HG02759 (cell line): ENCODE results near the gene HSD17B11.
"Not testable (repeated sequence)": the region's sequence is repeated elsewhere in the genome, so short reads cannot be mapped to it uniquely, and the experiment has no call there.

Source experiments
- ATAC-seq: cut with Tn5 transposase; IDR thresholded peaks from one replicate; pipeline ENCODE4 v1.9.1; 2021; ENCODE audit warnings: mild to moderate bottlenecking, moderate library complexity; ENCODE audit not compliant: unreplicated experiment

The HSD17B11 gene

DNA sequence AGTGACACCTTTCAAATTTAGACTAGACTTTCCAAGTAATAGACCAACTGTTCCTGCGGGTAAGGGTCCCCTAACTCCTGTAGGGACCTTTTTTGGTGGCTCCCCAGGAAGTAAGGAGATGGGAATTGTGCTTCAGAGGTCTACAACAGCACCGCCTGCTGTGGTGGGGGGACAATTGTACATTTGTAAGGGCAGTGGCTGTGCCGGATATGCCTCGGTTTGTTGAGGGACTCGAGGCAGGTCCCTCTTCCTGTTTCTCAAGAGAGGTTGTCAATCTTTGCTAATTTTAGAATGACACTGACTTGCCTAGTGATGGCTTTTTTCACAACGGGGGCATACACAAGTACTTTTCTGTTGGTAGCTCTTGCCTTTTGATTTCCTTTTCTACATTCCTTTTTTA is 15.5 kb upstream of the HSD17B11 start:
- peak; percentile 62 for ATAC-seq

- ATAC-seq: no peak
Measured at GRCh38 chr4:87405211-87405820, 14.3 kb upstream of the HSD17B11 start.

GRCh38 chr4:87403732-87404131 is 12.7 kb upstream of the HSD17B11 start:
- ATAC-seq: not testable (repeated sequence)

DNA sequence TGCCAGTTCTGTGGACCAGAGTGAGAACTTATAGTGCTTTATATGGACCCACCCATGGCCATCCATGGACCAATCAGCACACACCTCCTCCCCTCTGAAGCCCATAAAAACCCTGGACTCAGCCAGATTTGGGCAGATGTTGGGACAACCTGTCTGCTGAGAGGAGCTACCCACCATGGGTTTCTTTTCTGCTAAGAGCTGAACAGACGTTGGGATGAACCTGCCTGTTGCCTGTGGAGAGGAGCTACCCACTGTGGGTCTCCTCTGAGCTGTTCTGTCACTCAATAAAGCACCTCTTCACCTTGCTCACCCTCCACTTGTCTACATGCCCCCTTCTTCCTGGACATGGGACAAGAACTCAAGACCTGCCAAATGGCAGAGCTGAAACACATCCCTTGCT is 9.0 kb upstream of the HSD17B11 start:
- no peak for ATAC-seq

- no peak for ATAC-seq
Measured at GRCh38 chr4:87399148-87399547, 8.2 kb upstream of the HSD17B11 start.

- ATAC-seq: not testable (repeated sequence)
Measured at GRCh38 chr4:87395851-87396250, 4.9 kb upstream of the HSD17B11 start.

DNA sequence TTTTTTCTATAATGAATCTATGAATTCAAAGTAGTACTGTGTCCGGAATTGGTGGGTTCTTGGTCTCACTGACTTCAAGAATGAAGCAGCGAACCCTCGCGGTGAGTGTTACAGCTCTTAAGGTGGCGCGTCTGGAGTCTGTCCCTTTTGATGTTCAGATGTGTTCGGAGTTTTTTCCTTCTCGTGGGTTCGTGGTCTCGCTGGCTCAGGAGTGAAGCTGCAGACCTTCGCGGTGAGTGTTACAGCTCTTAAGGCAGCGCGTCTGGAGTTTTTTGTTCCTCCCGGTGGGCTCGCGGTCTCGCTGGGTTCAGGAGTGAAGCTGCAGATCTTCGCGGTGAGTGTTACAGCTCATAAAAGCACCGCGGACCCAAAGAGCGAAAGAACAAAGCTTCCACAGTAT is 4.1 kb upstream of the HSD17B11 start:
- not testable (repeated sequence) for ATAC-seq

DNA sequence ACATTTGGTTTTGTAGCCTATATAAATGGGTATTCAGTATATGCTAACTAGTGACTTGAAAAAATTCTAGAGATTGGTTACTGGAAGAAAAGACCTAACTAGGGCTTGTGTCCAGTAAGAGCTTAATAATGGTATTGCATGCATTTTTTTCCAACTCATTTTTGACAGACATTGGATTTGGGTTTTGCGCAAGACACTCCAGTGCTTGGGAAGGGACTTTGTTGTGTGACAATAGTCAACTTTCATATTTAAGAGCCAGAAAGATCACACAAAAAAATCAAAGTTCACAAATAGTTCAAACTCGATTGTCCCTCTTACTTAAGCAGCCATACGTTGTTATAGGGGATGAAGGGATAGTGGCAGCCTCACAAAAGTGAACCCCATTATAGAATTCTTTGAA is 1.2 kb upstream of the HSD17B11 start:
- no peak for ATAC-seq

GRCh38 chr4:87391576-87392054 is 627 bp upstream of the HSD17B11 start:
- peak; percentile 20 for ATAC-seq

DNA sequence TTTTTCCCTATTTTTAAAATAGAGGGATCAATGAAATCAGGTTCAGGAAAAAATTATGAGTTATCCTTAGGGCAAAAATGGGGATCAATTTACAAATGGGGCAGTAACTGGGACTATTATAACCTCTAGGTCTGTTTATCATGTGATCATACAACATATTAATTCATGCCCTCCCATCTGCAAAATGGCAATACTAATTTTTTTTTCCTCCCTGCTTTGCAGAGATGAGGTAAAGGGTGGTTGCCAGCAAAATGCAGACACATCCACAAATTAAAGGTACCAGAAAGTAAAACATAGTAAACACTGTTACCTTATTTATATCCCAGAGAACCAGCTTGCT is 467 bp downstream of the HSD17B11 start:
- no peak for ATAC-seq

GRCh38 chr4:87390055-87390454 is 933 bp downstream of the HSD17B11 start:
- ATAC-seq: not testable (repeated sequence)

DNA sequence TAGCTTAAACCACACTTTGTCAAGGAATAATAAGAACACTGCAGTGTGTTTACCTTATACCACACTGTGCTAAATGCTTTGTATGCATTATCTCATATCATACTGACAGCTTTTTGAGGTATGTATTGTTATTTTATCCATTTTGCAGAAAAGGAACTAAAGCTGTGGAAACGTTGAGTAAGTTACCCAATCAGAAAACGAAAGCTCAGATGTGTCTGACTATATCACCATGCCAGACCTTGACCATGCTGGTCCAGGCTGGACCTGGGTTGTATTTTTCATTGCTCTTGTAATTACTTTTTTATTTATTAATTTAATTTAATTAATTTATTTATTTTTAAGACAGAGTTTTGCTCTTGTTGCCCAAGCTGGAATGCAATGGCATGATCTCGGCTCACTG is 2.1 kb downstream of the HSD17B11 start:
- ATAC-seq: no peak

- ATAC-seq: no peak
Measured at GRCh38 chr4:87387237-87387636, 3.8 kb downstream of the HSD17B11 start.

DNA sequence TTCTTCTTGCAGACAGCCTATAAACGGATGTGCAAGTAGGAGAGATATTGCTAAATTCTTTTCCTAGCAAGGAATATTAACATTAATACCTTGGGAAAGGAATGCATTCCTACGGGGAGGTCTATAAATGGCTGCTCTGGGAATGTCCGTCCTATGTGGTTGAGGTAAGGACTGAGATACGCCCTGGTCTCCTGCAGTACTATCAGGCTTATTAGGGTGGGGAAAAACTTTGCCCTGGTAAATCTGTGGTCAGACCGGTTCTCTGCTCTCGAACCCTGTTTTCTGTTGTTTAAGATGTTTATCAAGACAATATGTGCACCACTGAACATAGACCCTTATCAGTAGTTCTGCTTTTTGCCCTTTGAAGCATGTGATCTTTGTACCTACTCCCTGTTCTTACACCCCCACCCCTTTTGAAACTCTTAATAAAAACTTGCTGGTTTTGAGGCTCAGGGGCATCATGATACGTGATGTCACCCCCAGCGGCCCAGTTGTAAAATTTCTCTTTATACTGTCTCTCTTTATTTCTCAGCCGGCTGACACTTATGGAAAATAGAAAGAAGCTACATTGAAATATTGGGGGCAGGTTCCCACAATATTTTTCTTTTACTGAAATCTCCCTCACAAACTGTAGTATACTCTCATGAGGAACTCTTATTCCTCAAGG is 6.4 kb downstream of the HSD17B11 start:
- not testable (repeated sequence) for ATAC-seq

DNA sequence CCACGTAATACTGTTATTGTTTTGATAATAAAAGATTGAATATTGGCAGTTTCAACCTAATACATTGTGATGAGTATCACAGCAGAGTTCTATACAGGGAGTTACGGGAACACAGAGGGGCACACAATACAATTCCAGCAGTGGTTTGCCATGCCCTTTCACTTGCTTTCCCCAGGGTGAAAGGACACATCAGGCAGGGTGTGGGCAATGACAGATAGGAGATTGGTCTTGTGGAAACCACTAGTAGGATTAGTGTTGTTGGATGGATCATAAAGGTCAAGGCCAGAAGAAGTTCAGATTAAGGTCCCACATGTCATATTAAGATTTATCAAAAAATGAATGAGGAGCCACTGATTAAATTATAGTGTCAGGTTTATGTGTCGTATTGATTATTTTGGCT is 8.1 kb downstream of the HSD17B11 start:
- ATAC-seq: no peak

DNA sequence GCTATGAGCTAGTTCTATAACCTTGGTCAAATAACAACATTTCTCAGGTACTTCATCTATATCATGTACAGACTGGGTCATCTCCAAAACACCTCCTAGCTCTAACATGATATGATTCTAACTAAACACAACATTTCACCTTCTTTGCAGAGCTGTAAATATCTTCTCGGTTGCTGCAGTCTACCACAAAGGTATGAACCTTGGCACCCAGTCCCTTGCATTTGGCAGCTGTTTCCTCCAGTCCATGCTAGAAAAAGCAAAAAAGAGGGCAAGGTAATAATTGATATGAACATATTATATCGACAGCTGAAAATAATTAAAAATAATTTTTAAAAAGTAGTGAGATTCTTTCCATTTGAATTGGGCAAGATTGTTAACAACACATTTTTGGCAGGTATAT is 8.9 kb downstream of the HSD17B11 start:
- no peak for ATAC-seq

DNA sequence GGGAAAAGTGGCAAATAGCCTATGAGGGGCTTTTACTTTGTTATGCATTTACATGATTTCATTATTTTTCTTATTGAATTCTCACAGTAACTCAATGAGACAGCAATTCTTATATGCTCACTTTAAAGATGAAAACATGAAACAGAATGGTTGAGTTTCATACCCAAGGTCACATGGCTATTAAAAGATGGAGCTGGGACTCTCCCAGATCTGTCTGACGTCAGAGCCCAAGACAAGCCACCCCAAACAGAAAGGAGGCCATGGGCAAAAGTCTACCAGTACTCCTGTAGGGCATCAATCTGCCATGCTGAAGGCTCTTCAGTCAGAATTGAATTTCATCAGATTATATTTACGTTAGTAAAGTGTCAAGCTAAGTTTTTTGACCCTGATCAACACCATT is 13.2 kb downstream of the HSD17B11 start:
- no peak for ATAC-seq

GRCh38 chr4:87375719-87376291 is 15.2 kb downstream of the HSD17B11 start:
- no peak for ATAC-seq

GRCh38 chr4:87370068-87370467 is 20.9 kb downstream of the HSD17B11 start:
- no peak for ATAC-seq

GRCh38 chr4:87366521-87367162 is 24.3 kb downstream of the HSD17B11 start:
- no peak for ATAC-seq

DNA sequence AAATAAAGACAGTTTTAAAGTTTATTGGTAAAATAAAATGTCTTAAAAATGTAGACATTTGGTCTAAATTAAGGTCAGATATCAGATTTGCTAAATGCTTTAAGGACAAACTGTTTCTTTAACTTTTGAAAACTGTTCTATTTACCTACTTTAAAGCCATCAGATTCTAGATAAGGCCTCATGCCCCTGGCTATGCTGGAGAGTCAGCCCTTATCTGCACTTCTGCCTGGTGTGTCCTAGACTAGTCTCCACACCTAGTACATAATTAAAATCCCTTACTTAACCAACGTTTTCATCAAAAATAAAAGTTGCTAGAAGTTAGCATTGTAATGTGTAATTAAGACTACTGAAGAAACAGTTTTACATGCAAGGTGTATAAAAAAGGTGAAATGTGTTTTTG is 25.6 kb downstream of the HSD17B11 start:
- ATAC-seq: no peak

GRCh38 chr4:87363552-87363951 is 27.4 kb downstream of the HSD17B11 start:
- no peak for ATAC-seq
